Raji (cell line): ENCODE measurements around the gene NEK8.

Experiments
- POLR2A ChIP-seq: IDR thresholded peaks from 2 replicates; pipeline ENCODE4 v1.6.1; 2011; ENCODE audit warnings: low read depth, low read length, control low read depth; ENCODE audit not compliant: insufficient read depth

NEK8 gene

DNA sequence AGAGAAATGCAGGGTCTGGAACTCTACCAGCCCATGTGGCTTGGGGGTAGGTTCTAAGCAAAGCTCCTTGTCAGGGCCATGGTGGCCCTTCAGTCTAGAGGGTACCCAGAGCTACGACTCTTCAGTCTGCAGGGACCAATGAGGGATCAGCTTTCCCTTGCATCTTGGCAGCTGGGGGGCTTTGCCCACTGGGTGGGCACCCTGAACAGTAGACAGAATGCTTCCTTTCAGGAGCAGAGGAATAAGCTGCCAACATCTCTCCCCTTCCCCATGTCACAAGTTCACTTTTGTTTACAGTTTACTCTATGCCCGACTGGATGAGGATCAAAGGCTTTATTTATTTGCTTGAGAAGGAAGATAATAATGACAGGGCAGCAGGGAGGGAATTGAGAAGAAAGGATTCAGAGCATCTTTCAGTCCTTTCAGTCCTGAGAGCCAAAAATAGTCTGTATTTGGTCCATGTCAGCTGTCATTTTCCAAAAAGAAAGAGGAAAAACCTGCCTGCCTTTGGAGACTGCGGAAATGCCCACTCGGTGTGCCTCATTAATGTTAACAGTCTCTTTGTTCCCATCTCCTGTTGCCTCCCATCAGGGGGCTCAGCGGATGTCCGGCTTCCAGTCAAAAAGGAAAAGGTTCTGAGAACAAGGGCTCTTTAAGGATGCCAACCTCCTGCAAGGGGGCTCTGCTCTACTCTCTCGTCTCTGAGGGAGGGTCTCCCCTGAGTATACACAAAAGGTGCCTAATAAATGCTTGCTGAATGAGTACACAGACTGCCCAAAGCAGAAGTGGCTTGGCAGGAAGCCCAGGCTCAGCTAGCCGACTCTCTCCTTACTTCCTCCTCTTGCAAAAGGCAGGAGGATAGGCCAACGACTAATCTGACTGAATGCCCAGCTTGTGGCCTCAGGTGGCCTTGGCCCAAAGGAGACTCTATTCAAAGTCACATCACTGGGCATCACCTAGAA lies 32.3 kb downstream of the NEK8 start:
- TF ChIP-seq POLR2A: no peak

DNA sequence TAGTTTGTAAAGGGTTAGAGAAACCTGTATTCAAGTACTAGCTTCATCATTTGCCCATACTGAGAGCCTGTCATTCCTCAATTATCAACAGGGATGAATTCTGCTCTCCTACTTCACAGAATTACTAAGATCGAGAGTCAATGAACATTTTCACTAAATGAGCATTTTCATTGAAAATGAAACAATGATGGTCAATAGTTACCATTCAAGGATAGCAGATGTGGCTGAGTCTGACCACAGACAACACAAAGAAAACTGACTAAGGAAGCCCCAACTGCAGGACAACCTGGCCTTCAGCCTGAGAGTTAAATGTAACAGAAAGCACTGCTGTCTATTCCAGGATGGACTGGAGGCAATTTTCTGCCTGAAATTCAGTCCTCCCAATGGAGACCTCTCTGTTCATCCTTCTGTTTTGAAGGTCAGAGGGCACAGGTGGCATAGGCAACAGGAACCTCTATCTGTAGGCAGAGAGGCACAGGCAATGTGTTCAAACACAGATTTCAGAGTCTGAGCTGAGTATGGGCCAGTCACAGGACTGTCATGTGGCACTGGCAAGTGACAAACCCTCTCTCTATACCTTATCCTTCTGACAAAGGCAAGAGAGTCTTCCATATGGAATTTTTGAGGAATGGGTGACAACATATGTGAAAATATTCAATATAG lies 34.7 kb downstream of the NEK8 start:
- no peak for TF ChIP-seq POLR2A

DNA sequence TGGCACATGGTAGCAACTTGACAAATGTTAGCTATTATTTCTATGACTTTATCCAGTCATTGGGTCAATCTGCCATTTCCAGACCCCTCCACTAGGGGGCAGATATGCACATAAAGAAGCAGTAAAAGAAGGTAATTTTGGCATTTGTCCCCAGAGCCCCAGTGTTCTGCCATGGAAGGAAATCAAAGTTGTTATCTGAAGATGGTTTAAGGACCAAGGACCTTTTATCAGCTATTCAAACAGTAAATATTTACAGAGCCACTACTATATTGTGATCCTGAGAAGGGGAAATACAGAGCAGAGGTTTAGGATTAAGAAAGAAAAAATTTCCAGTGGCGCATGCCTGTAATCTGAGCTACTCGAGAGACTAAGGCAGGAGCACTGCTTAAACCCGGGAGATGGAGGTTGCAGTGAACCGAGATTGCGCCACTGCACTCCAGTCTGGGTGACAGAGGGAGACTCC lies 35.2 kb downstream of the NEK8 start:
- no peak for TF ChIP-seq POLR2A

DNA sequence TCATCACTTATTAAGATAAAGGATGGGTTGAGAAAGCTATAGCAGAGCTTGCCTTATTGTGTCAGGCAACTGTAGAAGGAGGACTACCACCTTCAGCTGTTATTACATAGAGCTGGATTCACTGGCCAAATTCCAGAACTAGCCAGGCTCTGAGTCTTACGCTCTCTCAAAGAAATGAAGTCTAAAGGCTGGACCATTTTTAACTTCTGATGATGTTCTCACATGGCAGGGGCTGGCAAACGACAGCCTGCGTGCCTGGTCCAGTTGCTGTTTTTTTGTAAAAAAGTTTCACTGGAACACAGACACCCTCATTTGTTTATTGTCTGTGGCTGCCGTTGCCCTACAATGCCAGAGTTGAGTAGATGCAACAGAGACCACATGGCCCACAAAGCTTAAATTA lies 36.5 kb downstream of the NEK8 start:
- TF ChIP-seq POLR2A: no peak

DNA sequence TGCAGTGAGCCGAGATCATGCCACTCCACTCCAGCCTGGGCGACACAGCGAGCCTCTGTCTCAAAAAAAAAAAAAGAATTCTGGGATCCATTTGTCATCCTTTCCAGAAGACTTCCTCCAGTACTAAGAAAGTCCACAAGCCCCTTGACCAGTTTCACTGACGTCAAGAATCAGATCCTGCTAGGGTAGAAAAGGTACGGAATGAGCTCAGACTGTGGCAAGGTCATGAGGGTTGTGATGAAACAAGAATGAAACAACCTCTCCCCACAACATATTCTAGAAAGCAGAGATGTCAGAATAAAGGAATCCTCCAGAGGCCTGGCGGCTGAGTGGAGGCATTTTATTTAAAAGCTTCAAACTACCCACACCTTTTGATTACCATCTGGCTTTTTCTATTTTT lies 45.1 kb downstream of the NEK8 start:
- no peak for TF ChIP-seq POLR2A

DNA sequence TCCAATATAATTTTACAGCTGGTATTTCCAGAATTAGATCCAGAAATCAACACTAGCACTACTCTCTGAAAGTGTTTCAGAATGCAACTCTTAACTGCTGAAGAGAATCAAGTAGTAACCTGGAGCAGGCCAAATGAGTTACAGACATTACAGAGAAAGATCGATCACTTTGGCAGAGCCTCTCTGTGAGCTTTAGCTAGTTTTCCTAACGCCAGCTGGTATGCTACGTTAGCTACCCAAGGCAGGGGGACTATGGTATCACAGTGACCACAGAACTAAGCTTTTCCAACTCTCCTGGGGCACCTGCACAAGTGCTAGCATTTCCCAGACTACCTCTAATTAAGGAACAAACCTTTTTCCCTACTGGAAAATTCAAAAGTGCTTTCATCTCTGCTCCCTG lies 45.6 kb downstream of the NEK8 start:
- TF ChIP-seq POLR2A: no peak

DNA sequence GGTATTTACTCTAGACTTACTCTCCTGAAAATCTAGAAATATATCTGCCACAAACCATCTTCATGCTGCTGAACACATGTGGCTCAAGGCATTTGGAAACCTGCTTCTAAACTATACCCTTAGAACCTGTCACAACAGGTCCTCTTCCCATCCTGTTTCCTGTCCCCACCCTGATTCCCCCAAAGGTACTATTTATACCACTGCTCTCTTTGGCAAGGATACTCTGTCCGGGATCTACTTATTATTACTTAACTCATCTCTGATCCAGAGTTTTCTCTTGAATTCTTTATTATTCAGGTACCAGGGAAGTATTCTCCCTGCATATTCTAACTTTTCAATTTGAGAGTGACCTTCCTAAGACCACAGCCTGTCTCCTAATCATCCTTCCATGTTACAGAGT lies 48.6 kb downstream of the NEK8 start:
- no peak for TF ChIP-seq POLR2A

DNA sequence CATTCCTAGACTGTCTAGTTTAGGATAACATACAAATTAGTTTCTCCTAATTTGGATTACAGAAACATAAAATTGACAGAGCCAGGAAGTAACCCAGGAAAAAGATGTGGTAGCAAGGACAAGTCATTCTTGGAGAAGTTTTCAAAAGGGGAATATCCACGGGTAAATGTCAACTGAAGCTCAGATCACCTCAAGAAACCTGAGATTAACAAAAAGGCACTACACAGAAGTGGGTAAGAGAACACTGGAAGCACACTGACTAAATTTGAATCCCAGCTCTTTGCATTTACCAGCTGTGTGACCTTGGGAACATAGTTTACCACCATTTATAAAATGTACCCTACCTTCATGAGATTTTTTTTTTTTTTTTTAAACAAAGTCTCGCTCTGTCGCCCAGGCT lies 54.6 kb downstream of the NEK8 start:
- TF ChIP-seq POLR2A: no peak

DNA sequence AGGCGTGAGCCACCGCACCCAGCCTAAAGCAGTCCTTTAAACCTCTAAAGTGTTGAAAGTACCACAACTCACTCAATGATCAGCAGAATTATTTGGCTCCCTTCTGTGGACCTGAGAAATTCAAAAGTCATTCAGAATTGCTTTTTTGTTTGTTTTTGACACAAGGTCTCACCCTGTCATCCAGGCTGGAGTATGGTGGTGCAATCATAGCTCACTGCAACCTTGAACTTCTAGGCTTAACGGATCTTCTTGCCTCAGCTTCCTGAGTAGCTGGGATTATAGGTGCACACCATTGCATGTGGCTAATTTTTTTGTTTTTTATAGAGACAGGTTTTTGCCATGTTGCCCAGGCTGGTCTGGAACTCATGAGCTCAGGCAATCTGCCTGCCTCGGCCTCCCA lies 59.5 kb downstream of the NEK8 start:
- TF ChIP-seq POLR2A: no peak
